Measurements from ENCODE around the gene LRP1B. TPM values are rescaled to one million over a fixed set of nuclear protein-coding genes. Genes with fewer than 3 reads are reported as not detected.

Gene LRP1B
- polyA plus RNA-seq, 1 of the 3 experiments (the other 2 are of a cell fraction): 0.28 TPM

- POLR2A ChIA-PET: no interaction called here
- Histone ChIP-seq H3F3A (replicated peaks; ENCODE audit: insufficient read depth) (peaks cover 6% of the 10 kb centered on the region), H3K79me2 (ENCODE audit: insufficient read depth) (no peaks in the 10 kb centered on the region), H3K4me2 (no peak overlapping the region), H3K27ac (ENCODE audit: low read depth in 2 of 2, low read length in 1 of 2) (peak overlapping the region in 1 of 2 experiments; percentile 47; a peak in 2 of 4 replicates), H2AFZ (ENCODE audit: low read depth) (peak overlapping the region; percentile 79), H3K9me2 (no peaks in the 10 kb centered on the region), H3K36me3 (replicated peaks in 1 of 2; ENCODE audit: control insufficient read depth in 1 of 2, insufficient read depth in 2 of 2, low read length in 1 of 2) (no peaks in the 10 kb centered on the region), H3K9ac (no peak overlapping the region), H3K4me1 (ENCODE audit: control insufficient read depth in 1 of 2, insufficient read depth in 2 of 2, low read depth in 1 of 2, low read length in 1 of 2) (no peaks in the 10 kb centered on the region; a peak in 1 of 4 replicates), H3K9me3 (no peaks in the 10 kb centered on the region), H3K4me3 (ENCODE audit: low read depth in 2 of 2, low read length in 1 of 2) (no peak overlapping the region), H3K27me3 (ENCODE audit: insufficient read depth) (no peaks in the 10 kb centered on the region), H4K20me1 (ENCODE audit: insufficient read depth) (no peaks in the 10 kb centered on the region)
- TF ChIP-seq RAD21 (IDR thresholded peaks at IDR 0.05; ENCODE audit: low read length) (peak; percentile 12; the same call in 1 of the 2 replicates), EP300 (IDR thresholded peaks at IDR 0.05; ENCODE audit: borderline replicate concordance in 1 of 2, low read depth in 1 of 2, low read length in 1 of 2) (0 out of 4 replicates have a peak, but pooled peaks of 1 of the 2 experiments have one; percentile 13), YY1 (IDR thresholded peaks at IDR 0.05; ENCODE audit: low read depth) (no peak), TCF12 (IDR thresholded peaks at IDR 0.05) (peak; percentile 43; the same call in 1 of the 2 replicates)
- DNase-seq: peak; percentile 4
- CTCF ChIA-PET: interaction anchor here (0.6 kb wide), 1 partner anchor 409 kb away, joined by 3 read pairs; no protein-coding TSS in a partner anchor
- 45% methylated on average over 4 of the region's 4 CpGs for WGBS (ENCODE audit: low lambda C conversion rate)
Observed at GRCh38 chr2:141137122-141137693, 993.6 kb downstream of the LRP1B start.

- Histone ChIP-seq H3K9ac (no peak overlapping the region), H3K4me3 (ENCODE audit: low read depth in 2 of 2, low read length in 1 of 2) (no peak overlapping the region), H2AFZ (ENCODE audit: low read depth) (no peak overlapping the region), H3K79me2 (ENCODE audit: insufficient read depth) (no peaks in the 10 kb centered on the region), H3K27me3 (ENCODE audit: insufficient read depth) (no peaks in the 10 kb centered on the region), H3K9me3 (no peaks in the 10 kb centered on the region), H4K20me1 (ENCODE audit: insufficient read depth) (no peaks in the 10 kb centered on the region), H3K27ac (ENCODE audit: low read depth in 2 of 2, low read length in 1 of 2) (no peak overlapping the region), H3K9me2 (no peaks in the 10 kb centered on the region; the same call in 1 of the 2 replicates), H3K36me3 (replicated peaks in 1 of 2; ENCODE audit: control insufficient read depth in 1 of 2, insufficient read depth in 2 of 2, low read length in 1 of 2) (no peaks in the 10 kb centered on the region), H3F3A (replicated peaks; ENCODE audit: insufficient read depth) (peaks cover 2% of the 10 kb centered on the region), H3K4me2 (no peak overlapping the region), H3K4me1 (ENCODE audit: control insufficient read depth in 1 of 2, insufficient read depth in 2 of 2, low read depth in 1 of 2, low read length in 1 of 2) (no peaks in the 10 kb centered on the region; a peak in 1 of 4 replicates)
- no peak for DNase-seq
- whole genome bisulfite sequencing (ENCODE audit: low lambda C conversion rate): 89% methylated on average over 4 of the region's 4 CpGs
- ChIA-PET CTCF (no interaction called here), POLR2A (no interaction called here)
- TF ChIP-seq RXRA (IDR thresholded peaks at IDR 0.05; ENCODE audit: borderline replicate concordance, low read depth) (no peak), FOXM1 (IDR thresholded peaks at IDR 0.05; ENCODE audit: low read depth) (no peak), MAX (IDR thresholded peaks at IDR 0.05; ENCODE audit: low read depth) (no peak), CHD2 (IDR thresholded peaks at IDR 0.05; ENCODE audit: low read length, partially characterized antibody) (no peak), MXI1 (IDR thresholded peaks at IDR 0.05; ENCODE audit: low read depth, low read length) (no peak)
Observed at GRCh38 chr2:141133883-141134282, 996.9 kb downstream of the LRP1B start.

GRCh38 chr2:141125432-141125831, 1005.4 kb downstream of the LRP1B start:
- no peak for TF ChIP-seq RXRA (IDR thresholded peaks at IDR 0.05; ENCODE audit: borderline replicate concordance, low read depth)
- no peak for TF ChIP-seq SMC3 (IDR thresholded peaks at IDR 0.05; ENCODE audit: low read depth, low read length)
- TF ChIP-seq CHD2 (IDR thresholded peaks at IDR 0.05; ENCODE audit: low read length, partially characterized antibody): no peak
- TF ChIP-seq GABPA (IDR thresholded peaks at IDR 0.05; ENCODE audit: low read depth): no peak
- no peak for TF ChIP-seq USF2 (IDR thresholded peaks at IDR 0.05; ENCODE audit: borderline replicate concordance, low read depth, low read length)
- TF ChIP-seq FOXM1 (IDR thresholded peaks at IDR 0.05; ENCODE audit: low read depth): no peak
- no peak for TF ChIP-seq PBX3 (IDR thresholded peaks at IDR 0.05)
- TF ChIP-seq POLR2AphosphoS5 (IDR thresholded peaks at IDR 0.05; ENCODE audit: low read depth, low read length): no peak
- TF ChIP-seq RFX5 (IDR thresholded peaks at IDR 0.05; ENCODE audit: low read length): no peak
- no peak for TF ChIP-seq MAX (IDR thresholded peaks at IDR 0.05; ENCODE audit: low read depth)
- POLR2A ChIA-PET: no interaction called here
- WGBS (ENCODE audit: low lambda C conversion rate): 71% methylated on average over 2 of the region's 2 CpGs

More at GRCh38 chr2:141125432-141125831, 1005.4 kb downstream of the LRP1B start:
- no peak overlapping the region for H3K9ac ChIP-seq
- H3K36me3 ChIP-seq (replicated peaks in 1 of 2; ENCODE audit: control insufficient read depth in 1 of 2, insufficient read depth in 2 of 2, low read length in 1 of 2): no peaks in the 10 kb centered on the region
- H3K27me3 ChIP-seq (ENCODE audit: insufficient read depth): no peaks in the 10 kb centered on the region
- DNase-seq: no peak
- no peak overlapping the region for H2AFZ ChIP-seq (ENCODE audit: low read depth)
- H3K9me3 ChIP-seq: 0 out of 2 replicates have a peak, but pooled peaks cover 2% of the 10 kb centered on the region
- no peaks in the 10 kb centered on the region for H3K79me2 ChIP-seq (ENCODE audit: insufficient read depth)
- H3K4me3 ChIP-seq (ENCODE audit: low read depth in 2 of 2, low read length in 1 of 2): no peak overlapping the region
- H3F3A ChIP-seq (replicated peaks; ENCODE audit: insufficient read depth): no peaks in the 10 kb centered on the region
- no peak overlapping the region for H3K27ac ChIP-seq (ENCODE audit: low read depth in 2 of 2, low read length in 1 of 2)
- no peaks in the 10 kb centered on the region; the same call in 1 of the 2 replicates for H3K9me2 ChIP-seq
- H3K4me1 ChIP-seq (ENCODE audit: control insufficient read depth in 1 of 2, insufficient read depth in 2 of 2, low read depth in 1 of 2, low read length in 1 of 2): no peaks in the 10 kb centered on the region
- H3K4me2 ChIP-seq: no peak overlapping the region
- H4K20me1 ChIP-seq (ENCODE audit: insufficient read depth): no peaks in the 10 kb centered on the region
- CTCF ChIA-PET: no interaction called here
